ENCODE data around the gene ARHGEF3.

The ARHGEF3 gene

GRCh38 chr3:56683122-56683817 is 118.5 kb downstream of the ARHGEF3 start, which contains the start of gene TASOR:
Gene TASOR, minus strand, starts transcription at chr3:56683265. Its CDS starts 259 bp downstream, at chr3:56683006.
- DNase-seq (ENCODE audit: low read depth, low spot score), result peak; percentile 20

GRCh38 chr3:56682462-56683121 is 119.2 kb downstream of the ARHGEF3 start:
- DNase-seq (ENCODE audit: low read depth, low spot score), result peak; percentile 41

GRCh38 chr3:56681984-56682461 is 119.7 kb downstream of the ARHGEF3 start:
- DNase-seq (ENCODE audit: low read depth, low spot score), result no peak

- DNase-seq (ENCODE audit: low read depth, low spot score), result no peak
Measured at GRCh38 chr3:56680054-56680580, 121.6 kb downstream of the ARHGEF3 start.

Measured in brain pericyte (primary cell).